ENCODE measurements around the gene NR1H4. TPM values are rescaled to one million over a fixed set of nuclear protein-coding genes. Genes with fewer than 3 reads are reported as not detected.

The NR1H4 gene
- total RNA-seq, 4 donors from 2014 or later = 10.7 to 50.7 (median 28.8) TPM

- TF ChIP-seq CTCF (IDR thresholded peaks at IDR 0.05) (no peak), POLR2A (IDR thresholded peaks at IDR 0.05) (no peak), POLR2AphosphoS5 (IDR thresholded peaks at IDR 0.05) (no peak), EP300 (IDR thresholded peaks at IDR 0.05; ENCODE audit: low read depth) (no peak)
- 72 to 82% methylated on average over 4 of the region's 4 CpGs for WGBS, 2 donors (ENCODE audit: low coverage in 1 of 2)
Observed at GRCh38 chr12:100458191-100458590, 15.5 kb upstream of the NR1H4 start.

GRCh38 chr12:100460702-100461101 lies 13.0 kb upstream of the NR1H4 start:
- no peak overlapping the region for H3K4me3 ChIP-seq
- 75 to 85% methylated on average over 2 to 3 of the region's 3 CpGs for WGBS, 2 donors (ENCODE audit: low coverage in 1 of 2)
- no peak overlapping the region for H3K27ac ChIP-seq
- H3K4me1 ChIP-seq = peaks cover 0 to 4% (median 0%) of the 10 kb centered on the region in 4 donors
- intact Hi-C loops (cut with DNase I; ENCODE audit: low total_unique reads) (no loop called here), in situ Hi-C loops (cut with MboI; ENCODE audit: low pct_ligation_motif_present in 1 of 4, low pct_unique_long_range_greater_than_20kb in 1 of 4, low sequenced_read_pairs in 3 of 4) (no loop called here)
- no peaks in the 10 kb centered on the region for H3K27me3 ChIP-seq
- no peaks in the 10 kb centered on the region for H3K9me3 ChIP-seq
- H3K36me3 ChIP-seq = no peaks in the 10 kb centered on the region
- DNase-seq = no peak
- TF ChIP-seq POLR2AphosphoS5 (IDR thresholded peaks at IDR 0.05) (no peak), EP300 (IDR thresholded peaks at IDR 0.05; ENCODE audit: low read depth) (no peak), POLR2A (IDR thresholded peaks at IDR 0.05) (no peak), CTCF (IDR thresholded peaks at IDR 0.05) (no peak)

More at GRCh38 chr12:100458191-100458590, 15.5 kb upstream of the NR1H4 start:
- Histone ChIP-seq H3K36me3 (no peaks in the 10 kb centered on the region), H3K27ac (no peak overlapping the region), H3K4me3 (no peak overlapping the region), H3K4me1 (peaks cover 0 to 20% (median 6%) of the 10 kb centered on the region in 4 donors), H3K9me3 (no peaks in the 10 kb centered on the region), H3K27me3 (no peaks in the 10 kb centered on the region)
- in situ Hi-C loops (cut with MboI; ENCODE audit: low pct_ligation_motif_present in 1 of 4, low pct_unique_long_range_greater_than_20kb in 1 of 4, low sequenced_read_pairs in 3 of 4) = no loop called here
- intact Hi-C loops (cut with DNase I; ENCODE audit: low total_unique reads) = no loop called here
- DNase-seq = no peak

GRCh38 chr12:100461330-100461973 lies 12.2 kb upstream of the NR1H4 start:
- no peak for DNase-seq
- H3K27me3 ChIP-seq = no peaks in the 10 kb centered on the region
- in situ Hi-C loops (cut with MboI; ENCODE audit: low pct_ligation_motif_present in 1 of 4, low pct_unique_long_range_greater_than_20kb in 1 of 4, low sequenced_read_pairs in 3 of 4) (no loop called here), intact Hi-C loops (cut with DNase I; ENCODE audit: low total_unique reads) (no loop called here)
- WGBS, 2 donors (ENCODE audit: low coverage in 1 of 2) = 80% methylated on average over 1 of the region's 1 CpG
- peaks cover 0 to 2% (median 0%) of the 10 kb centered on the region in 4 donors for H3K4me1 ChIP-seq
- H3K9me3 ChIP-seq = no peaks in the 10 kb centered on the region
- H3K36me3 ChIP-seq = no peaks in the 10 kb centered on the region
- H3K27ac ChIP-seq = no peak overlapping the region
- H3K4me3 ChIP-seq = no peak overlapping the region
- TF ChIP-seq POLR2A (IDR thresholded peaks at IDR 0.05) (no peak), POLR2AphosphoS5 (IDR thresholded peaks at IDR 0.05) (no peak), CTCF (IDR thresholded peaks at IDR 0.05) (no peak), EP300 (IDR thresholded peaks at IDR 0.05; ENCODE audit: low read depth) (no peak)

DNA sequence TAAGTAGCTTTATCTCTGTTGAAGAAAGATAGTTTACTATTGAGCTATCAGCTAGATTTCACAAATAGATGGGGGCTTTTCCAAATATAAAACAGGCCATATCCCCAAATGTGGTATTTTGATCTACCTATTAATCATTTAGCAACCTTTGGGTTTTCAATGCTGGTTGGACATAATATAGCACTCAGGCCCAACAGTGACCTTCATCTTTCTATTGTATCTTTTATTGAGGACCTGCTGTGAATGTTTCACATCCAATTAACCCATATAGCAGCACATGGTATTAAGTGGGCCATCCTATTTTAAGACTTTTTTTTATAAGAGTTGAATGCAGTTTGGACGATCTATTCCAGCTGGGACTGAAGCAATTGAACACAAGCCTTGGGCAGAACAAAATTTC lies 10.0 kb upstream of the NR1H4 start:
- no peak for TF ChIP-seq EP300 (IDR thresholded peaks at IDR 0.05; ENCODE audit: low read depth)
- no peak for TF ChIP-seq CTCF (IDR thresholded peaks at IDR 0.05)
- no peak for TF ChIP-seq POLR2AphosphoS5 (IDR thresholded peaks at IDR 0.05)
- TF ChIP-seq POLR2A (IDR thresholded peaks at IDR 0.05) = no peak
- intact Hi-C loops (cut with DNase I; ENCODE audit: low total_unique reads) (no loop called here), in situ Hi-C loops (cut with MboI; ENCODE audit: low pct_ligation_motif_present in 1 of 4, low pct_unique_long_range_greater_than_20kb in 1 of 4, low sequenced_read_pairs in 3 of 4) (no loop called here)
- Histone ChIP-seq H3K27ac (no peak overlapping the region), H3K36me3 (no peaks in the 10 kb centered on the region), H3K9me3 (no peaks in the 10 kb centered on the region), H3K4me1 (peaks cover 0 to 2% (median 0%) of the 10 kb centered on the region in 4 donors), H3K4me3 (no peak overlapping the region), H3K27me3 (no peaks in the 10 kb centered on the region)
- 68% methylated on average over 1 of the region's 1 CpG; no CpG with 5 or more reads in 1 of the 2 donors for WGBS, 2 donors (ENCODE audit: low coverage in 1 of 2)
- no peak for DNase-seq
